Uterus (tissue), 4 donors: Measurements from ENCODE around the gene FAM229A. TPM values are rescaled to one million over a fixed set of nuclear protein-coding genes. Genes with fewer than 3 reads are reported as not detected.

Experiments used
- DNase-seq, 2 donors: peaks; one replicate each; pipeline ENCODE4 v3.0.0-alpha.2; 2019 to 2020
- H3K27ac ChIP-seq, 2 donors: fragments of 200-600 bp; sonication (generic); 1 replicate in 1 of 2; 2 replicates in 1 of 2; pipeline ENCODE4 v1.5.1; 2016 to 2018
- H3K27me3 ChIP-seq, 2 donors: fragments of 200-600 bp; sonication (generic); one replicate each; pipeline ENCODE4 v1.5.1; 2018 to 2019; ENCODE audit warnings: control low read depth in 1 of 2
- H3K36me3 ChIP-seq, 2 donors: fragments of 200-600 bp; sonication (generic); one replicate each; pipeline ENCODE4 v1.5.1; 2019; ENCODE audit warnings: control low read depth in 1 of 2
- H3K4me1 ChIP-seq, 2 donors: fragments of 200-600 bp; sonication (generic); one replicate each; pipeline ENCODE4 v1.5.1; 2018 to 2019; ENCODE audit warnings: control low read depth in 1 of 2
- H3K4me3 ChIP-seq, 2 donors: fragments of 200-600 bp; sonication (generic); 1 replicate in 1 of 2; 2 replicates in 1 of 2; pipeline ENCODE4 v1.5.1; 2018 to 2019; ENCODE audit warnings: mild to moderate bottlenecking in 1 of 2
- H3K9me3 ChIP-seq, 2 donors: fragments of 200-600 bp; sonication (generic); one replicate each; pipeline ENCODE4 v1.5.1; 2019; ENCODE audit warnings: control low read depth in 1 of 2
- CTCF ChIP-seq, 4 experiments: fragments of 200-600 bp in 2 of 4; fragments of 450-650 bp in 2 of 4; sonication (generic) in 2 of 4; IDR thresholded peaks; one replicate each; pipeline ENCODE4 v1.5.1; 2016 to 2019; ENCODE audit warnings: antibody characterized with exemption in 4 of 4, mild to moderate bottlenecking in 2 of 4, moderate library complexity in 1 of 4
- POLR2A ChIP-seq, 2 donors: fragments of 450-650 bp; IDR thresholded peaks; one replicate each; pipeline ENCODE4 v1.6.1; 2016; ENCODE audit warnings: antibody characterized with exemption in 2 of 2, mild to moderate bottlenecking in 1 of 2, moderate library complexity in 1 of 2
- intact Hi-C: fragments of 100-400 bp; cut with DNase I; formaldehyde crosslinking; loops from one replicate; pipeline ENCODE4 v1.15.1; 2023; ENCODE audit warnings: low total_unique reads
- total RNA-seq, 4 donors: library from RNA; depleted of rRNA in 3 of 4; stranded (reverse); fragments of >200 nt in 3 of 4; gene quantifications; one replicate each; pipeline versions ENCODE4 v1.1.0 to v1.2.4, GENCODE V29; 2014 to 2023
- donor health status: DM: yes; HTN: yes; CAD: no.

Gene FAM229A
- 10 to 100 TPM in 2 of 4 donors, 1 to 10 TPM in 1, not detected in 1; 5.2 to 20.2 (median 14.4) TPM for total RNA-seq

- intact Hi-C loops: no loop called here
- DNase-seq: no peak
- no peaks in the 10 kb centered on the region for H3K27me3 ChIP-seq
- no peaks in the 10 kb centered on the region for H3K36me3 ChIP-seq
- TF ChIP-seq CTCF (IDR thresholded peaks at IDR 0.05): no peak
- TF ChIP-seq POLR2A (IDR thresholded peaks at IDR 0.05): no peak
- peak within 1 kb of the TSS; percentile 23 to 34 for H3K4me3 ChIP-seq
- H3K27ac ChIP-seq: peak within 1 kb of the TSS; percentile 69 to 74
- no peaks in the 10 kb centered on the region for H3K9me3 ChIP-seq
- peaks cover 0 to 16% of the 10 kb centered on the region in 2 donors for H3K4me1 ChIP-seq
These were observed at the start of gene FAM229A, which contains the start of gene TSSK3 for GRCh38 chr1:32362474-32363313. FAM229A (minus strand) TSS chr1:32362485; CDS start chr1:32362091, 394 bp downstream. TSSK3 (plus strand) TSS chr1:32362539; CDS start chr1:32362702, 163 bp downstream.

GRCh38 chr1:32411261-32411660 is 49.0 kb upstream of the FAM229A start:
- no peaks in the 10 kb centered on the region for H3K4me1 ChIP-seq
- H3K4me3 ChIP-seq: no peak overlapping the region
- H3K36me3 ChIP-seq: no peaks in the 10 kb centered on the region
- TF ChIP-seq POLR2A (IDR thresholded peaks at IDR 0.05): no peak
- no peak for TF ChIP-seq CTCF (IDR thresholded peaks at IDR 0.05)
- no peak for DNase-seq
- H3K9me3 ChIP-seq: peaks cover 0 to 10% of the 10 kb centered on the region in 2 donors
- intact Hi-C loops: no loop called here
- H3K27ac ChIP-seq: no peak overlapping the region
- no peaks in the 10 kb centered on the region for H3K27me3 ChIP-seq

GRCh38 chr1:32406629-32407111 is 44.4 kb upstream of the FAM229A start:
- intact Hi-C loops: no loop called here

GRCh38 chr1:32405672-32406467 is 43.6 kb upstream of the FAM229A start:
- H3K27me3 ChIP-seq: no peaks in the 10 kb centered on the region
- no peaks in the 10 kb centered on the region for H3K4me1 ChIP-seq
- TF ChIP-seq CTCF (IDR thresholded peaks at IDR 0.05) (no peak), POLR2A (IDR thresholded peaks at IDR 0.05) (no peak)
- H3K9me3 ChIP-seq: no peaks in the 10 kb centered on the region
- no peak for DNase-seq
- H3K36me3 ChIP-seq: no peaks in the 10 kb centered on the region
- no peak overlapping the region for H3K4me3 ChIP-seq
- intact Hi-C loops: no loop called here
- H3K27ac ChIP-seq: no peak overlapping the region

More at GRCh38 chr1:32406629-32407111, 44.4 kb upstream of the FAM229A start:
- no peaks in the 10 kb centered on the region for H3K9me3 ChIP-seq
- H3K4me1 ChIP-seq: no peaks in the 10 kb centered on the region
- no peaks in the 10 kb centered on the region for H3K27me3 ChIP-seq
- H3K27ac ChIP-seq: no peak overlapping the region
- no peak for DNase-seq
- no peaks in the 10 kb centered on the region for H3K36me3 ChIP-seq
- no peak overlapping the region for H3K4me3 ChIP-seq
- TF ChIP-seq POLR2A (IDR thresholded peaks at IDR 0.05): no peak
- no peak for TF ChIP-seq CTCF (IDR thresholded peaks at IDR 0.05)
